Daoy (cell line): ENCODE measurements around the gene VPS18. TPM values are rescaled to one million over a fixed set of nuclear protein-coding genes. Genes with fewer than 3 reads are reported as not detected.
A peak's percentile ranks its signal among the peaks of the same experiment; 100 is the strongest.
"Not testable (repeated sequence)": the region's sequence is repeated elsewhere in the genome, so short reads cannot be mapped to it uniquely, and the experiment has no call there.

Experiments
- DNase-seq: peaks from one replicate; pipeline ENCODE4 v3.0.0-alpha.2; 2015; ENCODE audit warnings: low read depth
- total RNA-seq: library from RNA; depleted of rRNA; stranded (reverse); fragments of >200 nt; shearing (Covaris generic); gene quantifications from 2 replicates; pipeline ENCODE4 v1.2.3, GENCODE V29; 2014; rRNA removed

VPS18 gene, protein sequence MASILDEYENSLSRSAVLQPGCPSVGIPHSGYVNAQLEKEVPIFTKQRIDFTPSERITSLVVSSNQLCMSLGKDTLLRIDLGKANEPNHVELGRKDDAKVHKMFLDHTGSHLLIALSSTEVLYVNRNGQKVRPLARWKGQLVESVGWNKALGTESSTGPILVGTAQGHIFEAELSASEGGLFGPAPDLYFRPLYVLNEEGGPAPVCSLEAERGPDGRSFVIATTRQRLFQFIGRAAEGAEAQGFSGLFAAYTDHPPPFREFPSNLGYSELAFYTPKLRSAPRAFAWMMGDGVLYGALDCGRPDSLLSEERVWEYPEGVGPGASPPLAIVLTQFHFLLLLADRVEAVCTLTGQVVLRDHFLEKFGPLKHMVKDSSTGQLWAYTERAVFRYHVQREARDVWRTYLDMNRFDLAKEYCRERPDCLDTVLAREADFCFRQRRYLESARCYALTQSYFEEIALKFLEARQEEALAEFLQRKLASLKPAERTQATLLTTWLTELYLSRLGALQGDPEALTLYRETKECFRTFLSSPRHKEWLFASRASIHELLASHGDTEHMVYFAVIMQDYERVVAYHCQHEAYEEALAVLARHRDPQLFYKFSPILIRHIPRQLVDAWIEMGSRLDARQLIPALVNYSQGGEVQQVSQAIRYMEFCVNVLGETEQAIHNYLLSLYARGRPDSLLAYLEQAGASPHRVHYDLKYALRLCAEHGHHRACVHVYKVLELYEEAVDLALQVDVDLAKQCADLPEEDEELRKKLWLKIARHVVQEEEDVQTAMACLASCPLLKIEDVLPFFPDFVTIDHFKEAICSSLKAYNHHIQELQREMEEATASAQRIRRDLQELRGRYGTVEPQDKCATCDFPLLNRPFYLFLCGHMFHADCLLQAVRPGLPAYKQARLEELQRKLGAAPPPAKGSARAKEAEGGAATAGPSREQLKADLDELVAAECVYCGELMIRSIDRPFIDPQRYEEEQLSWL
- total RNA-seq = 23.3 and 27.9 TPM in 2 replicates

DNA sequence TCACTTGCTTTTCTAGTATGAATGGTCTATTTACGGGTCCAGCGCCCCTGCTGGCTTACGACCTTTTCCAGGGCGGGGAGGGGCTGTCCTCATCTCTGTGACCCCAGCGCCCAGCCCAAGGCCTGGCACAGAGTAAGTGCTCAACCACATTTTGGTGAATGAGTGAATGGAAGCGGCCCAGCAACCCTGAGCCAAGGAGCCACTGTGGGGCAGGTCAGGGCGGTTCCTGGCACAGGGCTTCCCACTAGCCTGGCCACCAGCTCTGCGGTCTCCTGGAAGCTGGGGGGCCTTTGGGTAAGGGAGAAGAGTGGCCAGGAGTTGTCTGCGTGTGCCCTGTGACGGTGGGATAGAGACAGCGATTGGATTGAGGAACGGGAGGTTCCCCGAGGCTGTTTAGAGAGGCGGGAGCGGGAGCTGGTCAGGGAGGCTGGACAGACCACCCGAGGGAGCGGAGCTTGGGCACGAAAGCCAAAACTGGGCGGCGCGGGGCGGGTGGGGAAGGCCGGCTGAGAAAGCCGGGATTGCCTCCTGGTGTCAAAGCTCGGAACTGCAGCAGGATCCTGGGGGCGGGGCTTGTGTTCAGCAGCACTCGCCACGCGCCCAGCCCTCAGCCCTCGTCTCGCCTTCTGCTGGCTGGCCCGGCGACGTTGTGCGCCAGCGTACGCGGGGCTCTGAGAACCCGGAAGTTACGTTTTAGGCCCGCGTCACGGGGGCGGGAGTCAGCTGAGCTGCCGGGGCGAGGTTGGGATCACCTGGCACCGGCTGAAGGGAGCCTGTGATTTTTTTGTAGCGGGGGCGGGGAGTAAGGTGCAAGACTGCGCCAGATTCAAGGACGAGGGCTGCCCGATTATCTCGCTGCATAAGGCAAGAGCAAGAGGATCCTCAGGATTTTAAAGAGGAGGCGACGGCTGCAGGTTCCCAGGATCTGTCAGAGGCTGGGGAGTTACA lies at the start of gene VPS18:
Gene VPS18 (plus strand): TSS at position 718 of the 948 bp plus-strand sequence. CDS start 319 bp downstream, outside the sequence.
- peak; percentile 98 for DNase-seq

DNA sequence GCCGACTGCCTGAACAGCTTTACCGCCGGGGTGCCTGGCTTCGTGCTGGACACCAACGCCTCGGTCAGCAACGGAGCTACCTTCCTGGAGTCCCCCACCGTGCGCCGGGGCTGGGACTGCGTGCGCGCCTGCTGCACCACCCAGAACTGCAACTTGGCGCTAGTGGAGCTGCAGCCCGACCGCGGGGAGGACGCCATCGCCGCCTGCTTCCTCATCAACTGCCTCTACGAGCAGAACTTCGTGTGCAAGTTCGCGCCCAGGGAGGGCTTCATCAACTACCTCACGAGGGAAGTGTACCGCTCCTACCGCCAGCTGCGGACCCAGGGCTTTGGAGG lies 49.6 kb upstream of the VPS18 start:
- peak; percentile 20 for DNase-seq

DNA sequence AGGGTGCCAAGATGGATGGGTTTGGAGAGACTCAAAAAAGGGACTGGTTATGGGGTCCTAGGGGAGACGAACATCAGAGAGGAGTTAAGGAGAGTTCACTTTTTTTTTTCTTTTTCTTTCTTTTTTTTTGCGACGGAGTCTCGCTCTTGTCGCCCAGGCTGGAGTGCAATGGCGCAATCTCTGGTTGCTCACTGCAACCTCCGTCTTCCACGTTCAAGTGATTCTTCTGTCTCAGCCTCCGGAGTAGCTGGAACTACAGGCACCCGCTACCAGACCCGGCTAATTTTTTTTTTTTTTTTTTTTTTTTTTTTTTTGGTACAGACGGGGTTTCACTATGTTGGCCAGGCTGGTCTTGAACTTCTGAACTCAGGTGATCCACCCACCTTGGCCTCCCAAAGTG lies 49.2 kb upstream of the VPS18 start:
- DNase-seq = no peak

DNA sequence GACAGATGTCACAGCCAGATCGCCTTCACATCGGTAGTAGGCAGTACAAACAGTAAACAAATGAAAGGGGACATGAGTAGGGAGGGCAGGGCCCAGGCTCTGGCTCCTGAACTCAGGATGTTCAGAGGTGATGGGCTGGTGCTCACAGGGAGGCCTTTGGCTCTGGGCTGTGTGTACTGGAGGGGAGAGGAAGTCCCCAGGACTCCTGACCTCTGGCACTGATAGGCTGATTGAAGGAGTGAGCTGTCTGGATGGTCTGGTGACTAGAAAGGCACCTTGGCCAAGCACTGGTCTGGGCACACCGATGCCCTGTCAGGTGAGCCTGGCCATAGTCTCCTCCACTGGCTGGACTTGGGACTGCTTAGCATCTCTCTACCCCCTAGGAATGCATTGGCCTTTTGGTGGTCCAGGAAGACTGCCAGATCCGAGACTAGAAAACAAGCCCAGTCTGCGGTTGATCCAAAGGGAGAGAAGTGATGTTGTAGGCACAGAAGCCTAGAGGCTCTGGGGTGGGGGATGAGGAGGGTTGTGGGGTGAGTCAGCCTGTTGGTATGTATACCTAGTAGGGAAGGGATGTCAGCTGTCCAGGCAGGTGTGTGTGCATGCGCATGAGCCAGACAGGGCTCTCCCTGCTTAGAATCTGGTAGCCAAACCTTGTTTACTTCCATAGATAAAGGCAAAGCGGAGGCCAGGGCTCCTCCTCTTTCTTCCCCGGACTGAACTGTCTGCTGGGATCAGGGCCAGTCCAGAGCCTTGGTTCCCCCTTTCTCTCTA lies 48.6 kb upstream of the VPS18 start:
- DNase-seq = peak; percentile 34

DNA sequence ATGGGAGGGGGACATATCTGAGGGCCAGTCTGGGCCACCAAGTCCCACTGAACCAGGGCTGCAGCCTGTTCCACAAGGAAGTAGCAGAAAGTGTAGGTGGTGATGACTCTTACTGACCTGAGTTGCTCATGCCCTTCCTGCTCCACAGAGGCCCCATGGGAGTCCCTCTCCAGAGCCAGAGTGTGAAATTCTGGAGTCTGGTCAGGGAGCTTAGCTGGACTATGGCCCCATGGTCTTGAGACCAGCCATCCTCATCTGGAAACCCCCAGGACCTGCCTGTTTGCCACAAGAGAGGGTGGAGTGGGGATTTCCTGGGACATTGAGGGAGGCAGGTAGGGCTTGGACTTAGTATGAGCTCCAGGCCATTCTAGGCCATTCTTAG lies 47.4 kb upstream of the VPS18 start:
- DNase-seq = no peak

DNA sequence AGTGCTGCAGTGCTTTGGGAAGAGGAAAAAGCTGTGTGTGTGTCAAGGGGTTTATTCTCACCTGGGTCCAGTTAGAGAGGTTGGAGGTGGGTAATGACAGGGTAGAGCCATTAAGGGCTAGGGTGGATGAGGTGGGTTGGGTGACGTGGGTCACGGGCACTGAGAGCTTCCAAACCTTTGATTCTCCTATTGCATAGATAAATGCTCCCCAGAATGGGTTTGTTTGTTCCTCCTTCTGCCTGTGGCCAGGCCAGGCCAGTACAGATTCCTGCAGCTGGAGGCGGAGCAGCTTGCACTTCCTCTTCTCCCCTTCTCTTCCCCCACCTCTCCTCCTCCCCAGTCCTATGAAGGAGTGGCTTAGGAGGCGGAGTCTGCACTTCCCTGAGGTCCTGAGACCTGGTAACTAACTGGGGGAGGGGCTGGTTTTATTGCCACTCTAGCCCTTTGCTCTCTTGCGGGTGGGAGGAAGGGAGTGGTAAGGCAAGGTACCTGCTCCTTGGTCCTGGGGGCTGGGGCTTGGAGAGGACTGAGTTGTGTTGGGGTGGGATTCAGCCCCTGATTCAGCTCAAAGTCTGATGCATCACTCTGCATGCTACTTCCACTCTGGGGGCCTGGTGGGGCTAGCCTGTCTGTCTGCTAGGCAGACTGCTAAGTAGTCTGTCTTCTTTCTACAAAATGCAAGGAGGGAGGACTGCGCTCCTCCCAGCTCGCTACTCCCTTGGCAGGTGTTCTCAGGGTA lies 46.9 kb upstream of the VPS18 start:
- peak; percentile 58 for DNase-seq

DNA sequence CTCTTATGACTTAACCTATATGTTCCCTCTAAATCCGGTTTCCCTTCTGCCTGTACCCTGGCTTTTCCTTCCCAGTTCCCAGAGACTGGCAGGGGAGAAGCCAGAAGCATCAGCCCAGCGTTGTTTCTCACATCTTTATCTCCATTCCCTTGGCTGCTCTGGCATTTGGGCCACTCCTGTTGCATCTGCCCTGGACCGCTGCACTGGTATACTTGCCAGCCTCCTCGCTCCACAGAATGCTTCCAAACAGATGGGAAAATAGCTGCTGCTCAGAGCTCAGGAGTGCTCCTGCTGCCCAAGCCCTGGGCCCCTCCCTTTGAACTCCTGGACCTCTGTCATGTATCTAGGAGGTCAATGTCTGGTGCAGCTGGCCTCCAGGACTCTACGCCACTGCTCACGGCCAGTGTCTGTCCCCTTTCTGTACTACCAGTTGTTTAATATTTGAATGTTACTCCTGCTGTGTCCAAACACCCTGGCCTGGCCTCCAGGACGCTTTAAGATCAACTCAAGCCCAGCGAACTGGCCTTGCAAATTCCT lies 43.6 kb upstream of the VPS18 start:
- no peak for DNase-seq

DNA sequence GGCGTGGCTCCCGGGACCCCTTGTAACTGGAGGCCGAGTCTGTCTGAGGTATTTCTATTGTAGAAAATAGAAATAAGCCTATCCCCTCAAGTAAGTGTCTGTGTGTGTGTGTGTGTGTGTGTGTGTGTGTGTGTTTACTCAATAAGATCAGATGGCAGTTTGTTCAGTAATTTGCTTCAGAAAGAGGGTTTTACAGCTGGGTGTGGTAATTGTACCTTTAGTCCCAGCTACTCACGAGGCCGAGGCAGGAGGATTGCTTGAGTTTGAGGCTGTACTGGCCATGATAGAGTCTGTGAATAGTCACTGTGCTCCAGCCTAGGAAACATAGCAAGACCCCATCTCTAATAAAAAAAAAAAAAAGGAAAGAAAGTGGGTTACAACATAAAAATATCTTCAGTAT lies 41.7 kb upstream of the VPS18 start:
- DNase-seq = no peak

DNA sequence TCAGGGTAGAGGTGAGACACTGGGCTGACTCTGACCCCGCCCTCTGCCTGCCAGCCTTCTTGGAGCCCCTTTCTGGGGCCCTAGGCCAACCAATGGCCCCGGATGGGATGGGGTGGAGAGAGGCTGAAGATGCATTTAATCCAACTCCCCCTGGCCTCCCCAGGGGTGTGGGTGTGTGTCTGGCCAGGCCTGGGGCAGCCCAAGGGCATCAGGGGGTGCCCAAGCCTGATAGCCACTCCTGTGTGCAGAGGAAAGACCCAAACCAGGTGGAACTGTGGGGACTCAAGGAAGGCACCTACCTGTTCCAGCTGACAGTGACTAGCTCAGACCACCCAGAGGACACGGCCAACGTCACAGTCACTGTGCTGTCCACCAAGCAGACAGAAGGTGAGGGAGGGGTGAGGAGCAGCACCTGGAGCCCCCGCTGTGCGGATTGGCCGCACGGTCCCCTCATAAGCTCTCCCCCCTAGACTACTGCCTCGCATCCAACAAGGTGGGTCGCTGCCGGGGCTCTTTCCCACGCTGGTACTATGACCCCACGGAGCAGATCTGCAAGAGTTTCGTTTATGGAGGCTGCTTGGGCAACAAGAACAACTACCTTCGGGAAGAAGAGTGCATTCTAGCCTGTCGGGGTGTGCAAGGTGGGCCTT lies 40.9 kb upstream of the VPS18 start:
- no peak for DNase-seq

DNA sequence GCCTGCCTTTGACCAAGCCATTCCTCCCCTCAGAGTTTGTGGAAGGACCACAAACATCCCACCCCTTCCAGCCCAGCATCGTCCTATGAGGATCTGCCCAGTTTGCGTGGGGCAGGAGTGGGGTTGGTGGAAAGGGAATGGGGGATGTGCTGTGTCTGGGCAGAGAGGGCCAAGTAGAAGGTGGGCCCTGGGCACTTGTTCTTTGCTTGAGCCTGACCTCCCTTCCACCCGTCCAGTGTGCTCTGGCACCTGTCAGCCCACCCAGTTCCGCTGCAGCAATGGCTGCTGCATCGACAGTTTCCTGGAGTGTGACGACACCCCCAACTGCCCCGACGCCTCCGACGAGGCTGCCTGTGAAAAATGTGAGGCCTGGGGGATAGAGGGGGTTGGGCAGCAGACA lies 40.1 kb upstream of the VPS18 start:
- DNase-seq = no peak

DNA sequence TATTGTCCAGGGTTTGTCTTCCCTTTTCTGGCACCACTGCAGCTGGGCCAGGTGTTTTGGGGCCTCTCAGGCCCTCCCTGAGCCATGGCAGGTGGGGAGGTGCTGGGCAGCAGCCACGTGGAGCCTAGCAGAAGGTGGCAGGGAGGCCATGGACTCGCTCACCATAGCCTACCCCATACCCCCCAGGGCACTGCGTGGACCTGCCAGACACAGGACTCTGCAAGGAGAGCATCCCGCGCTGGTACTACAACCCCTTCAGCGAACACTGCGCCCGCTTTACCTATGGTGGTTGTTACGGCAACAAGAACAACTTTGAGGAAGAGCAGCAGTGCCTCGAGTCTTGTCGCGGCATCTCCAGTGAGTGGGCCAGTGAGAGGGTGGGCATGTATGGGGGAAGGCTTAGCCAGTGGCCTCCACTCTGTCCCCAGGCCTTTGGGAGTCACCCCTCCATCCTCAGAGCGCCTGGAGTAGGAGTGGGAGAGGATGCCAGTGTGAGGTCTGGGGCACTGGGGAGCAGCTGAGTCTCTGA lies 38.5 kb upstream of the VPS18 start:
- DNase-seq = no peak

DNA sequence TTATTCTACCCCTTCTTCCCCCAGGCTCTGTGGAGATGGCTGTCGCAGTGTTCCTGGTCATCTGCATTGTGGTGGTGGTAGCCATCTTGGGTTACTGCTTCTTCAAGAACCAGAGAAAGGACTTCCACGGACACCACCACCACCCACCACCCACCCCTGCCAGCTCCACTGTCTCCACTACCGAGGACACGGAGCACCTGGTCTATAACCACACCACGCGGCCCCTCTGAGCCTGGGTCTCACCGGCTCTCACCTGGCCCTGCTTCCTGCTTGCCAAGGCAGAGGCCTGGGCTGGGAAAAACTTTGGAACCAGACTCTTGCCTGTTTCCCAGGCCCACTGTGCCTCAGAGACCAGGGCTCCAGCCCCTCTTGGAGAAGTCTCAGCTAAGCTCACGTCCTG lies 37.5 kb upstream of the VPS18 start:
- DNase-seq = no peak

DNA sequence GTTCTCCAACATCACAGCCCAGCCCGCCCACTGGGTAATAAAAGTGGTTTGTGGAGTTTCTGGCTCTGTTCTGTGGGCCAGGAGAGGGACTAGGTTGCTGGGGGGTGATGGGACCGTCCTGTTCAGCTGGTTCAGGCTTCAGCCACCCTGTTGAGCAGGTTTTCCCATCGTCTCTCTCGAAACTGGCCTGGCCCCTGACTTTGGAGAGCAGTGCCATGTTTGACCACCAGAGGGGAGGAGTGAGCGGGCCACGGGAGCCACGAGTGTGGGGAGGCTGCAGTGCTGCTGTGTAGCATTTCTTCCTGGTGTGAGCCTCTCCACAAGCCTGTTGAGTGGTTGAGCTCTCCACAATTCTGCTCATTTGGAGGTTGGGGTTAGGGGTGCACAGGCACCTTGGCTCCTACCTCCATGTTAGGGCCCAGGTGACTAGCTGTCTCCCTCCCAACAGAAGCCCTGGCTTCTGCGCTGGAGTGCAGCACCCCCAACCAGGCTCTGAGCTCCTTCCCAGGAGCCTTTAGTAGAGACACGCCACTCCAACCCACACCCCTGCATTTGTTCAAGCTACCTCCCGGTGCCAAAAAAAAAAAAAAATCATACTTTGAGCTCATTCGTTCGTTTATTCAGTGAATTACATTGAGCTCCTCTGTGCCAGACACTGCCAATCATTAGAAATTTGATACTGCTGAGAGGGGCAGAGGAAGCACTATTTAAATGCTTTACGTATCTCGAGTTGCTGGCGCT lies 36.5 kb upstream of the VPS18 start:
- peak; percentile 73 for DNase-seq

DNA sequence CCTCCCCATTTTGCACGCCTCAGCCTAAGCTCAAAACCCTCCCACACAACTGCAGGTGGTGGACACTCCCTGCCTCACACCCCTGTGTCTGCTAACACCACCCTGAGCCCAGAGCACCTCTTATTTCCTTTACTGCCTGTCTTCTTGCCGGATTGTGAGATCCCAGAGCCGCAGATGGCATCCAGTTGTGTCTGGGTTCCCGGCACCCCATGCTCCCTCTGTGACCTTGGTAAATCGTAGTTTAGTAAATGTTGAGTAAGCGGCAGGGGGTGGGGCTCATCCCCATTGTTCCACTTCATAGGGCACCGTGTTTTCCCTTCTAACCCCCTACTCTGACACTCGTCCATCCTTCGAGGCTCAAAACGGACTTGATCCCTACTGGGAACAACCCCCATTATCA lies 35.5 kb upstream of the VPS18 start:
- DNase-seq = no peak

DNA sequence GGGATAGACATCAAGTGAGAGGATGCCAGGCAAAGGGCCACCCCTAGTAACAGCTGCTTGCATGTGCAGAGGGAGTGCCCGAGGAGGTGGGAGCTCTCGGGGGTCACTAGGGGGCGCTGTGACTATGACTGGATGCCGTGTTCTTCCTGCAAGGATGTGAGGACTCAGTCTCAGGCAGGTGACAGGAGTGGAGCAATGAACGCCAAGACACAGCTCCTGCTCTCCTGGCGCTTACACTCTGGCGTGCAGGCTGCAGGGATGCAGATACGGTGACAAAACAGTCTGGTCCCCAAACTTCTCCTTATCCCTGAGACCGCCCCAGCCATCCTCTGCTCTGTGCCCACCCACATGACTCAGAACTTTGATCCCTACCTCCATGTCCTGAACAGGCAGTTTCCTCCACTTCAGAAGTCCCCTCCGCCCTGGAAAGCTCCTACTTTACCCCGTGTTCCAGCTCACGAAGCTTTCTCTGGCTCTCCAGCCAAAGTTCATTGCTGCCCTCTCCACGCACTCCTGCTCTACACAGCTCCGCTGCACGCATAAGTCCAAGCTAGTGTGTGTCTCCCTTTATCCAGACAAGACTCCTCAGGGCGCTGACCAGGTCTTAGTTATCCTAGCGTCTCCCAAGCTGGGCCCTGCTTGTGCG lies 34.9 kb upstream of the VPS18 start:
- peak; percentile 82 for DNase-seq

DNA sequence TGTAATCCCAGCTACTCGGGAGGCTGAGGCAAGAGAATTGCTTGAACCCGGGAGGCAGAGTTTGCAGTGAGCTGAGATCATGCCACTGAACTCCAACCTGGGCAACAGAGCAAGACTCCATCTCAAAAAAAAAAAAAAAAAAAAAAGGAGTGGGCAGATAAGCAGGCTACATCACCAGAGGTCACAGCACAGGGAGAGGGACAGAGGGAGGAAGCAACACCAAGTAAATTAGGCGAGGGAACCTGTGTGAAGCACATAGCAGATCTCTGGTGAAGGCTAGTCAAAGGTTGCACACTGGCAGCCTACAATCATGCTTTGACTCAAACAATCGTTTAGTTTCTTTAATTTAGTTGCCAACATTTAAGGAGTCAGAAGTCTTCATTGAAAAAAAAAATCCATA lies 33.1 kb upstream of the VPS18 start:
- DNase-seq = not testable (repeated sequence)

DNA sequence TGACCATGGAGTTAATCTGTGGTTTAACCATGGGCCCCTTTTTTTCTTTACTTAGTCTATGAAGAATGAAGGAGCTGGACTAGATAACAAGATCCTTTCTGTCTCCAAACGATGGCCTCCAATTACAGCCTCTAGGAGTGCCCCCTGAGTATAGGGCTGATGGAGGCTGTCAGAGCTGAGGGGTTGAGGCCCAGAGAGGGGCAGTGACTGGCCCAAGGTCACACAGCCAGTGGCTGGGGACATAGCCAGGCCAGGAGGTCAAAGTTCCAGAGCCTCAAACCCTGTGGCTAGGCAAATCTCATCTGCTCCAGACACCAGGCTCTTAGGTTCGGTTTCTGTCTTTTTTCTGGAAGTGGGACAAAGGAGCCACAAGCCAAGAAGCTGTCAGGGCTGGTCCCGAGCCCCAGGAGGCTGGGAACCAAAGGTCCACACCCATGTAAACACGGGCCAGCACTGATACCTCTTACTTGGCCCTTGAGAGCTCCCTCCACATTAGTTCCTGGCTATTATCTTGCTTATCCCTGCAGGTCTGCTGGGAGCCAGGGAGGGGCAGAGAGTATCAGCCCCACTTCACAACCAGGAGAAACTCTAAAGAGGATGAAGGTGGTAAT lies 30.5 kb upstream of the VPS18 start:
- no peak for DNase-seq
